Body of pancreas (tissue), 4 donors: ENCODE data around the gene HSF2BP.
"Not testable (repeated sequence)": the region's sequence is repeated elsewhere in the genome, so short reads cannot be mapped to it uniquely, and the experiment has no call there.

Experiments
- POLR2A ChIP-seq, 3 donors: fragments of 450-650 bp; IDR thresholded peaks; one replicate each; pipeline ENCODE4 v1.6.1; 2016; ENCODE audit warnings: antibody characterized with exemption in 3 of 3, mild to moderate bottlenecking in 2 of 3
- TF ChIP-seq, protein P1 (sequence below), 7 experiments: fragments of 450-650 bp in 4 of 7; fragments of 200-600 bp in 3 of 7; sonication (generic) in 3 of 7; IDR thresholded peaks; one replicate each; pipeline ENCODE4 v1.5.1; 2016 to 2019; ENCODE audit warnings: antibody characterized with exemption in 7 of 7

DNA sequence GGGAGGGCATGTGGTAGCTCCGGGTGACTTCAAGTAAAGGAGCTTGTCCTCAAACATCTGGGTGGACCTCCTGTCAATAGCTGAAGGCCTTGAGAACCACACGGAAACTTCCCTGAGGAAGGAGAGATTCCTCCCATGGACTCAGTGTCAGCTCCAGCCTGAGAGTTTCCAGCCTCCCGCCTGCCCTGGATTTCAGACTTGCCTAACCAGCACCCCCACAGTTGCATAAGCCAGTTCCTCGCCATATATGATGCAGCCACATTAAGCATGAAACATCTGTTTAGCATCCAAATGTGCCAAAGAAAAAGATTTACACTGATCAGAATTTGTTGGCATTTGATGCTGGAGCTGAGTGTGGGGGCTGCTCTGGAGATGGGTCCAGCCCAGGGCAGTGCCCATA is 148.1 kb downstream of the HSF2BP start:
- TF ChIP-seq, protein P1, sequence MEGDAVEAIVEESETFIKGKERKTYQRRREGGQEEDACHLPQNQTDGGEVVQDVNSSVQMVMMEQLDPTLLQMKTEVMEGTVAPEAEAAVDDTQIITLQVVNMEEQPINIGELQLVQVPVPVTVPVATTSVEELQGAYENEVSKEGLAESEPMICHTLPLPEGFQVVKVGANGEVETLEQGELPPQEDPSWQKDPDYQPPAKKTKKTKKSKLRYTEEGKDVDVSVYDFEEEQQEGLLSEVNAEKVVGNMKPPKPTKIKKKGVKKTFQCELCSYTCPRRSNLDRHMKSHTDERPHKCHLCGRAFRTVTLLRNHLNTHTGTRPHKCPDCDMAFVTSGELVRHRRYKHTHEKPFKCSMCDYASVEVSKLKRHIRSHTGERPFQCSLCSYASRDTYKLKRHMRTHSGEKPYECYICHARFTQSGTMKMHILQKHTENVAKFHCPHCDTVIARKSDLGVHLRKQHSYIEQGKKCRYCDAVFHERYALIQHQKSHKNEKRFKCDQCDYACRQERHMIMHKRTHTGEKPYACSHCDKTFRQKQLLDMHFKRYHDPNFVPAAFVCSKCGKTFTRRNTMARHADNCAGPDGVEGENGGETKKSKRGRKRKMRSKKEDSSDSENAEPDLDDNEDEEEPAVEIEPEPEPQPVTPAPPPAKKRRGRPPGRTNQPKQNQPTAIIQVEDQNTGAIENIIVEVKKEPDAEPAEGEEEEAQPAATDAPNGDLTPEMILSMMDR (IDR thresholded peaks at IDR 0.05): not testable (repeated sequence)
- TF ChIP-seq POLR2A (IDR thresholded peaks at IDR 0.05): not testable (repeated sequence)
